ENCODE data around the gene HCN4.

DNA sequence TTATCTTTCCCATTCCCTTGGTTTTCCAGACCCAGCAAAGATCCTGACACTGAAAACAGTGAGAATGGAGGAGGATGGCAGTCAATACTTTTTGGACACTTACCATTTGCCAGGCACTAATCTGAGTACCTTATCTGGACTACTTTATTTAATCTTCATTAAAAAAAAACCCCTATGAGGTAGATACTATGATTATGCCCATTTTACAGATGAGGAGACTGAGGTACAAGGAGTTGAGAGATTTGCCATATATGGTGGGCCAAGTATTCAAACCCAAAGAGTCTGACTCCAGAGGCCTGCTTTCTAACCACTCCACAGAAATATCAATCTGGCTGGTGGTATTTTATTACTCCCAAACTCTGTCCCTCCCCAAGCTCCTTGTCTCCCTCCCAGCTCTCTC lies 19.6 kb downstream of the HCN4 start:
- TF ChIP-seq EP300 (IDR thresholded peaks at IDR 0.05; ENCODE audit: low read depth) (no peak), POLR2AphosphoS5 (IDR thresholded peaks at IDR 0.05) (no peak)
- TF ChIP-seq, protein P1, sequence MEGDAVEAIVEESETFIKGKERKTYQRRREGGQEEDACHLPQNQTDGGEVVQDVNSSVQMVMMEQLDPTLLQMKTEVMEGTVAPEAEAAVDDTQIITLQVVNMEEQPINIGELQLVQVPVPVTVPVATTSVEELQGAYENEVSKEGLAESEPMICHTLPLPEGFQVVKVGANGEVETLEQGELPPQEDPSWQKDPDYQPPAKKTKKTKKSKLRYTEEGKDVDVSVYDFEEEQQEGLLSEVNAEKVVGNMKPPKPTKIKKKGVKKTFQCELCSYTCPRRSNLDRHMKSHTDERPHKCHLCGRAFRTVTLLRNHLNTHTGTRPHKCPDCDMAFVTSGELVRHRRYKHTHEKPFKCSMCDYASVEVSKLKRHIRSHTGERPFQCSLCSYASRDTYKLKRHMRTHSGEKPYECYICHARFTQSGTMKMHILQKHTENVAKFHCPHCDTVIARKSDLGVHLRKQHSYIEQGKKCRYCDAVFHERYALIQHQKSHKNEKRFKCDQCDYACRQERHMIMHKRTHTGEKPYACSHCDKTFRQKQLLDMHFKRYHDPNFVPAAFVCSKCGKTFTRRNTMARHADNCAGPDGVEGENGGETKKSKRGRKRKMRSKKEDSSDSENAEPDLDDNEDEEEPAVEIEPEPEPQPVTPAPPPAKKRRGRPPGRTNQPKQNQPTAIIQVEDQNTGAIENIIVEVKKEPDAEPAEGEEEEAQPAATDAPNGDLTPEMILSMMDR (IDR thresholded peaks at IDR 0.05), result no peak
